Activated CD4-positive, alpha-beta T cell treated with anti-CD3 and anti-CD28 coated beads for 4 hours (primary cell): ENCODE data around the gene UCN3.

ENCODE experiments used
- DNase-seq, 2 donors: peaks; one replicate each; pipeline ENCODE4 v3.0.0-alpha.2; 2020

The UCN3 gene, protein sequence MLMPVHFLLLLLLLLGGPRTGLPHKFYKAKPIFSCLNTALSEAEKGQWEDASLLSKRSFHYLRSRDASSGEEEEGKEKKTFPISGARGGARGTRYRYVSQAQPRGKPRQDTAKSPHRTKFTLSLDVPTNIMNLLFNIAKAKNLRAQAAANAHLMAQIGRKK

GRCh38 chr10:5364890-5365338, at the start of gene UCN3:
TSS of gene UCN3 (plus strand) at chr10:5364966. CDS start at chr10:5373721, 8,755 bp downstream.
- DNase-seq = no peak

DNA sequence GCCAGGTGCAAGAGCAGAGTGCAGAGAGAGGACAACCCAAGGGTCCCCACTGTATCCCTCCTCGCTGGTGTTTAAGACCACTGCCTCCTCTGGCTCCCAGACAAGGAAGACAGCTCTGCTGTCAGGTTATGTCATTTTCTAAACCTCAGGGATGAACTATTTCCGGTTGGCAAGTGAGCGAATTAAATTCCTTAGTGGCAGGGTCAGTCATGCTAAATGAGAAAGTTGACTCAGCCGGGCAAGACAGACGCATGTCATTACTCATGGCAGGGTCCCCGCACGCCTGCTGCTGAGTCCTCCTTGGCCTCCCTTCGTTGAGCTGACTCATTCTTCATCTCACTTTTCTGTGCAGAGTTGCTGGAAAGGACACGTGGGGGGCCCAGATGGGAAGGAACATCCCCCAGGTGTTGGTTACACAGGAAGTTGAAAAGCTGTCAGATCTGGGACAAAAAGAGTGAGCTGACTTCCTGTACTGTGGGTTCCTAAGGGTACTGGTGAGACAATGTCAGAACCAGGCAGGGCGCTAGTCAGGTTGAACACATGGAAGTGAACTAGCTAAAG, 47.1 kb upstream of the UCN3 start:
- peak; percentile 65 to 80 for DNase-seq

GRCh38 chr10:5318148-5318547, 46.6 kb upstream of the UCN3 start:
- no peak for DNase-seq

GRCh38 chr10:5319863-5320262, 44.9 kb upstream of the UCN3 start:
- DNase-seq = no peak

GRCh38 chr10:5321273-5321672, 43.5 kb upstream of the UCN3 start:
- no peak for DNase-seq

- no peak for DNase-seq
Measured at GRCh38 chr10:5323446-5323845, 41.3 kb upstream of the UCN3 start.

- DNase-seq = no peak
Measured at GRCh38 chr10:5325076-5325475, 39.7 kb upstream of the UCN3 start.

DNA sequence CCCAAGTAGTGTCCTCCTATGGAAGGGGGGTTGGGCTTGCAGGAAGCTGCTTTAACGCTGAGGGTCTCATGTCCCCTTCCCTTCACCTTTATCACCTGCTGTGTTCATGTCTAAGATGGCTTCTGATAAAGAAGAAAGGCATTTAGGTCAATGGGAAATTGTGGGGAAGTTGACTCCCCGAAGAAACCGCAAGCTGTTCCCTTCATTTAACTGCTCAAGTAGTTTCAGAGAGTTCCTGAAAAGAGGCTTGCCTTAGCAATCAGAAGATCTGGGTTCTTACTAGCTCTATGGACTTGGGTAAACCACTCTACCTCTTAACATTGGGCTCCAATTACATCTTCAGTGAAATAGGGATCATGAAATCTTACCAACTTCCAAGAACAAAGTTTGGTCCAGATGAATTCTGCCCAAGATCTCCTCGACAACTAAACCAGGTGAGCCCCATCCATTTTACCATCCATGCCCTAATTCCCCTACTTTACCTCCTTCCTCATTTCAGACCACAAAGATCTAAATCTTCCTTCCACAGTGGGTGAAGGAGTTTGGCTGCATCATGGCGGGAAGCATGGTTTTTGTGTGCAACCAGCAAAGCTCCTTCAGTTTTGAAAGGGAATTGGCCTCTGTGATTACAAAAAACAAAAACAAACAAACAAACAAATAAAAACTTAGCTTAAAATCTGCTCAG, 30.4 kb upstream of the UCN3 start:
- no peak for DNase-seq

GRCh38 chr10:5338010-5338409, 26.8 kb upstream of the UCN3 start:
- no peak for DNase-seq

GRCh38 chr10:5343092-5343491, 21.7 kb upstream of the UCN3 start:
- no peak for DNase-seq

GRCh38 chr10:5343561-5343960, 21.2 kb upstream of the UCN3 start:
- DNase-seq = peak in 1 of 2 donors; percentile 3

DNA sequence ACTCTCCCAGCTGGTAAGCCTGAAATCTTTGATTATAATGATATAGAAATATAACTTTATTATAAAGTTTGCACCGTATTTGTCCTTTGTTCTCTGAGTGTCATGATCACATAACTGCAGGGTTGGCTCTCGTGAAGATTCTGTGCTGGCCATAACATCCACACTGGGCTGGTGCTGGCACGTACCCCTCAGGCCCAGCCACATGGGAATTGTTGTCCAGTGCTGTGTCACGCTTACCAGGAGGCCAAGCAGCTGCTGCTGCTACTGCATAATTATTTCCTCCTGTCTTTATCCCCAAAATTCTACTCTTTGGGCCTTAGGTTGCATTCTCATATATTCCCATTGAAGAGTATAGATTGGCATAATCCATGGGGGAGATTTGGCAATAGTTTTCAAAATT, 20.8 kb upstream of the UCN3 start:
- DNase-seq = no peak

GRCh38 chr10:5344746-5345145, 20.0 kb upstream of the UCN3 start:
- no peak for DNase-seq

DNA sequence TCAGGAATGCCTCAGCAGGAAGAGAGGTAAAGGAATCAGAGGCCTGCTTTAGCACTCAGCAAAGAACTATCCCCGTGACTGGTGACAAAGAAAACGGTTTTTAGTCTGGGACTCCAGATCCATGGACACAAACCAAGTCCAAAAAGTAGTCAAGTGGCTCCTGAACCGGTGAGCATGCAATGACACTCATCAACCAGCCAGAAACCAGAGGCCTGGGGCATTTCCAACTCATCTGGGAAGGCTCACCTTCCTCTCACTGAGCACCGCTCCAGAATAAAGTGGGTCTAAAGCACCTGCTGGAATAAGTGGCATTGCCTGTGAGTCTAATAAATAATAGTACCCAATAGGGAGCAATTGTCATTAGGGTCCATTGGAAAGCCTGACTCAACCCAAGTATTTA, 17.9 kb upstream of the UCN3 start:
- DNase-seq = no peak

DNA sequence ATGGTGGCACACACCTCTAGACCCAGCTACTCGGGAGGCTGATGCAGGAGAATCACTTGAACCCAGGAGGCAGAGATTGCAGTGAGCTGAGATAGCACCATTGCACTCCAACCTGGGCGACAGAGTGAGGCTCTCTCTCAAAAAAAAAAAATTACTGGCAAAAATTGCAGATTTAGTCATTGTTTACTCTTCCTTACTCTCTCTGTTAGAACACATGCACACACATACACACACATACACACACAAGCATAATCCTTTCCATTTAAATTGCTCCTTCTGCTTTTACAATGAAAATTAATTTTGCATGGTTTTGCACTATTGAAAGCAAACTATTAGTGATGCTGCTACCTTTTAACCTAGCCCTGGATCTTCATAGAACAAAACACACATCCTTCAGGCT, 15.4 kb upstream of the UCN3 start:
- DNase-seq = no peak

- DNase-seq = no peak
Measured at GRCh38 chr10:5354068-5354467, 10.7 kb upstream of the UCN3 start.

GRCh38 chr10:5355594-5356301, 9.0 kb upstream of the UCN3 start:
- DNase-seq = no peak

DNA sequence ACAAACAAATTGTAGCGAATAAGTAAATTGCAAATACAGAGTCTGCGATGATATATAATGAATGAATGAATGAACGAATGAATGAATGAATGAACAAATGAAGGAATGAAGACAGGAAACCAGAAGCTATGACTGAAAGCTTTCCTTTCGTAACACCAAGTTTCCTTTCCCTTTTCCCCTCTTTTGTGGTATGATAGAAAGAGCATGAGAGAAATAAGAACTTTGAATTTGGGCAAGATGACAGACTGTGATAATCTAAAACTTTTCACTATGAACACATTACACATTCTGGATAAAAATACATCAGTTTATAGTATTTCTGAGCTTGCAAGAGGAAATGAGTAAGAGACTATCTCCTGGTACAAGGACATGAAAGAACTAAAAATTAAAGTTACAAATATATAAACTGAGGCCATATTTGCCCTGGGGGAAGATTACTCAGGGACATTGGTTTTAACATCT, 8.4 kb upstream of the UCN3 start:
- DNase-seq = no peak

- no peak for DNase-seq
Measured at GRCh38 chr10:5360318-5360915, 4.3 kb upstream of the UCN3 start.

- no peak for DNase-seq
Measured at GRCh38 chr10:5361966-5362365, 2.8 kb upstream of the UCN3 start.

- no peak for DNase-seq
Measured at GRCh38 chr10:5362873-5363272, 1.9 kb upstream of the UCN3 start.

DNA sequence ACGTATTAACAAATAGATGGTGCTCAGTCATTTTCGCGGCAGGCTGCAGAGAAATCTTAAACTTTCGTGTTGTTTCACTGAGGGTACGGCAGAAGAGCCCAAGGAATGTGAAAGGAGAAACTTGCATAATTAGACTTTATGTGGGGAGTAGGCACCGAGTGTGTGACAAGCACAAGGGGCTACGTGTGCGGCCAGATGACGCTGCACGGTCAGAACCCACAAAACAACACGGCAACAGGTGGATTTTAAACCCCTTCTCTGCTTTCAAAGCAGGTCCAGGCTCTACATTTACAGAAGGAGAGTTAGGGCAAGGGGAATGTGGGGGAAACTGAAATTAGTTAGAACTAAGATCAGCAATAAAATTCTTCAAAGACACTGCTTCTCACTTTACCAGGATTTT, 392 bp upstream of the UCN3 start:
- no peak for DNase-seq

- no peak for DNase-seq
Measured at GRCh38 chr10:5365928-5366327, 1.2 kb downstream of the UCN3 start.
